Activated naive CD8-positive, alpha-beta T cell (primary cell): ENCODE results near the gene USP35.

Experiments
- H3K27ac Mint-ChIP-seq: one replicate; pipeline ENCODE4 v1.8.0; 2021; ENCODE audit warnings: mixed read lengths
- H3K27me3 Mint-ChIP-seq: one replicate; pipeline ENCODE4 v1.8.0; 2021; ENCODE audit warnings: mixed read lengths
- H3K36me3 Mint-ChIP-seq: one replicate; pipeline ENCODE4 v1.8.0; 2021; ENCODE audit warnings: mixed read lengths
- H3K4me1 Mint-ChIP-seq: one replicate; pipeline ENCODE4 v1.8.0; 2021; ENCODE audit warnings: low read depth, mixed read lengths
- H3K4me3 Mint-ChIP-seq: one replicate; pipeline ENCODE4 v1.8.0; 2021; ENCODE audit warnings: mild to moderate bottlenecking, mixed read lengths
- H3K9me3 Mint-ChIP-seq: one replicate; pipeline ENCODE4 v1.8.0; 2021; ENCODE audit warnings: low read depth, mixed read lengths

USP35 gene

DNA sequence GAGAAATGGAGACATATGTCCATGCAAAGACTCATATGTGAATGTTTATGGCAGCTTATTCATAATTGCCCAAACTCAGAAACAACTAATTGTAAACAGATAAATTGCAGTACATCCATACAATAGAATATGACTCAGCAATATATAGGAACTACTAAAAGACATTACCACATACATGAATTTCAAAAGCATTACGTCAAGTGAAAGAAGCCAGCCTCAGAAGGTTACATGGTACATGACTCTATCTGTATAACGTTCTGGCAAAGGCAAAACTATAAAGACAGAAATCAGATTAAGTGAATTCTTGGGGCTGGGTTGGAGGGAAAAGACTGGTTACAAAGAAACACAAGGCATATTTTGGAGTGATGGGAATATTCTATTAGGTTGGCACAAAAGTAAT is 7.5 kb upstream of the USP35 start:
- H3K9me3 Mint-ChIP-seq, result no peaks in the 10 kb centered on the region
- H3K27ac Mint-ChIP-seq, result no peak overlapping the region
- H3K36me3 Mint-ChIP-seq, result peaks cover 10% of the 10 kb centered on the region
- H3K27me3 Mint-ChIP-seq, result no peaks in the 10 kb centered on the region
- H3K4me3 Mint-ChIP-seq, result no peak overlapping the region
- peaks cover 10% of the 10 kb centered on the region for H3K4me1 Mint-ChIP-seq

DNA sequence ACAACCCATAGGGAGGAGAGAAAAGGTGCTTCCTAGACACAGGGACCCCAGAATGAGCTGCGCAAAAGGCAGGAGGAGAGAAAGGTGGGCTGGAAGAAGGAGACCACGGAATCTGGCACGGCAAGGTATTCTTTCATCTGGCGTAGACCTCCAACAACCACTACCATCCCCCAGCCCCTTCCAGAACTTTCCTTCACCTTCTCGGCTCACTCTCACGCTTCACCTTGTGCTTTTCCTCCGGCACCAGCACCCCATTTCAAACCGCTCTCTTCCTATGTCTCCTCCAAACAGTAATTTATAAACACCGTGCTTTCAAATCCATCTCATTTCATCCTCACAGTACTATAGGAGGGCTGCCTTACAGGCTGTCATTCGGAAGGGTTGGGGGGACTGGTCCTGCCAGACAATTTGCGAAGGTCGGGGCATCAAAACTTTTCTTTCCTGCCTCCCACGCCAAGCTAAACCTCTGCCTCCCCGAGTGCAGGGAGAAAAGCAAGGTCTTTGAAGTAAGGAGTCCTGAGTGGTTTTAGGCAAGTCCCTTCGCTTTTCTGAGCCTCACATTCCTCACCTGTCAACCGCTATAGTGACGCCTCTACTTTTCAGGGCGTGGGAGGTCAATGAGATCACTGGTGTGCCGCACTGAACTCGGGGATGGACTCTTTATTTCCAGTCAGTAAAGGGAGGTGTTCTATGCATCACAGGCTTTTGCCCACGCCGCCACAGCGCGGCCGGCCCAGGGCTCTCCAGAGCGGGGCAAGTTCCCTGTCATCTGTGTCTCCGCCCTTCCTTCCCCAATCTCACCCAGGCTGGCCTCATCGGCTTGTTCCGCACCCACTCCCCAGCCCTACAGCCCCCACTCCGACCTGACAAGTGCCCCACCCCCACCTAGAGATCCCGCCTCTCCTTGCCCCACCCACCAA is 1.1 kb upstream of the USP35 start:
- Mint-ChIP-seq H3K36me3 (peaks cover 2% of the 10 kb centered on the region), H3K27me3 (no peaks in the 10 kb centered on the region), H3K9me3 (no peaks in the 10 kb centered on the region), H3K4me3 (peak overlapping the region; percentile 98), H3K27ac (peak overlapping the region; percentile 98), H3K4me1 (peaks cover 47% of the 10 kb centered on the region)

DNA sequence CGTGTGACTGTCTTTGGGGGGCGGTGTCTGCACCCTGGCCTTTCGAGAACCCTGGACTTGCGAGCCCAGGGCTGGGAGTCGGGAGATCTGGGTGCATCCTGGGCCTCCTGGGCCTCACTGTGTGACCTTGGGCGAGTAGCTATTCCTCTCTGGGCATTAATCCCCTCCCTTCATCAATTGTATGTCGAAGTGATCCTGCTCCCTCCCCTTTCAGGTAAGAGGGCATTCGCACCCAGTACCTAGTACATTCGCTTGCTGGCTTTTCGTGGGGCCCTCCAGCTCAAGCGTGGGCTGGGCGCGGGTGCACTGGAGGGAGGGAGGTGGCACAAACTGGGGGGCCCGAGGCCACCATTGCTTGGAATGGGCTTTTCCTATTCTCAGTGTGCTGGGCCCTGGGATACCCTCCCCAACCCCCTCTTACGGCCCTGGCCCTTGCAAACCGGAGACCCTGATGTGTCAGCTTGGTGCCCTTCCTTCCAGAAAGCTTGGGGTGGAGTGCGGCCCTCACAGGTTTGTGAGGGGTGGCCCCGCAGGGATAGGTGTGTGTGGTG is 530 bp downstream of the USP35 start:
- Mint-ChIP-seq H3K4me1 (peaks cover 59% of the 10 kb centered on the region), H3K27ac (no peak overlapping the region), H3K27me3 (no peaks in the 10 kb centered on the region), H3K36me3 (peaks cover 2% of the 10 kb centered on the region), H3K9me3 (no peaks in the 10 kb centered on the region), H3K4me3 (peak overlapping the region; percentile 98)

DNA sequence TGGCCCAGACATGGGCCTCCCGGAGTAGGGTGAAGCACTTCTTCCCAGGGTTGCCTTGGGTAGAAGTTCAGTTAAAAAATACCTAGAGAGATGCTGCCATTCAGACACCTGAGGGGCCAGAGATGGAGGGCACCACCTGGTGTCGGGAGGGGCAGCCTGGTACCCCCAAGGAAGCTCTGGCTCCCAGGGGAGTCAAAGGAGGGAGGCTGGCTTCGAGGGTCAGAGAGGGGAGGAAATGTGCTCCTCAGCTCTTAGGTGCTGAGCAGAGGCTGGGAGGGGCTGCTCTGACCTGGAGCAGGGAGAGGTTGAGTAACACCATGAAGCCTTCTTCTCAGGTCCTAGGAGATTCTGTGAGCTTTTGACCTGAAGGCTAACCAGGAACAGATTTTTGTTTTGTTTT is 1.1 kb downstream of the USP35 start:
- no peaks in the 10 kb centered on the region for H3K9me3 Mint-ChIP-seq
- H3K4me1 Mint-ChIP-seq, result peaks cover 65% of the 10 kb centered on the region
- H3K27me3 Mint-ChIP-seq, result no peaks in the 10 kb centered on the region
- H3K4me3 Mint-ChIP-seq, result peak overlapping the region; percentile 98
- peaks cover 2% of the 10 kb centered on the region for H3K36me3 Mint-ChIP-seq
- no peak overlapping the region for H3K27ac Mint-ChIP-seq

DNA sequence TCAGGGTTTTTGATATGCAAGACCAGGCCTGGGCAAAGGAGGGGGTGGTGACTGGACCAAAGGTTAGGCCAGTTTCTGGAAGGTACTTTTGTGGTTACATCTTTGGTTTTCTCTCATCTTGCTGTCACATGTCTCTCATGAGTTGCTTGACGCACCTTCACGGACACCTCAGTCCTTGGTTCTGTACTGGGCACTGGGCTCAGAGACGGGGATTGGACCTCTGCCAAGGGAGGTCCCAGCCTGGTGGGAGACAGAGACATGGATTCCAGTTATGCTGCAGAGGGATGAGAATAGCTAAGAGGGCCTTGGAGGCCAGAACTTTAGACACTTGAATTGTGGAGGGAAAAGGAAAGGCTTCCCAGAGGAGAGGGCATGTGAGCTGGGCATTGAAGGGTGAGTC is 1.7 kb downstream of the USP35 start:
- Mint-ChIP-seq H3K4me3 (peak overlapping the region; percentile 98), H3K9me3 (no peaks in the 10 kb centered on the region)

DNA sequence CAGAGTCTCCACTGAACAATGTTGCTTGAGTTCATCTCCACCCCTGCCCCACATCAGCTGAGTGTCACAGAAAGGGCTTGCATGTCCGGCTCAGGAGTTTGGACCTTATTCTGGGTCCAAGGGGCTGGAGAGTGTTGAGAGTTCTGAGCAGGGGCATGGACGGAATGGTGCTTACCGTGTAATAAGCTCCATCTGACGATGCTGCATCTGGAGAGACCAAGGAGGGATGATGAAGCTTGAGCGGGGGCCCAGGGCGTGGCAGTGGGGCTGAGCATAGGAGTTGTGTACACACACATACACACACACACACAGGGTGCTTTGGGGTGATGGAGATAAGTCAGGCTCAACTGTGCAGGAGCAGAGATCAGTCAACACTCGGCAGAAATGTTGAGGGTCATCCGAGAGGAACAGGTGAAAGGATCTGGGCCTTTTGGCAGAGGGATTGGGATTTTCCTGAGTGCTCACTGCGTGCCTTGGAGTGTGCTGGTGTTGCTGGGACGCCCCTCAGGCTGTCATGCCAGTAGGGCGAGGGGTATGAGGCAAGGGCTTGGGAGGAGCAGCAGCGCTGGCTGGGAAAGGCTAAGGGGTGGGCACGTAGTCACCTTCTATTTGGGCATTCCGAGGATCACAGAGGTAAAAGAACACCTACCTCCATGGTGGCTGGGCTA is 2.3 kb downstream of the USP35 start:
- H3K27me3 Mint-ChIP-seq, result no peaks in the 10 kb centered on the region
- H3K36me3 Mint-ChIP-seq, result peaks cover 4% of the 10 kb centered on the region
- H3K9me3 Mint-ChIP-seq, result no peaks in the 10 kb centered on the region
- peak overlapping the region; percentile 58 for H3K27ac Mint-ChIP-seq
- H3K4me3 Mint-ChIP-seq, result peak overlapping the region; percentile 30
- H3K4me1 Mint-ChIP-seq, result peaks cover 62% of the 10 kb centered on the region

More for the DNA sequence above, 1.7 kb downstream of the USP35 start:
- peak overlapping the region; percentile 34 for H3K27ac Mint-ChIP-seq
- H3K4me1 Mint-ChIP-seq, result peaks cover 65% of the 10 kb centered on the region
- H3K27me3 Mint-ChIP-seq, result no peaks in the 10 kb centered on the region
- peaks cover 2% of the 10 kb centered on the region for H3K36me3 Mint-ChIP-seq

DNA sequence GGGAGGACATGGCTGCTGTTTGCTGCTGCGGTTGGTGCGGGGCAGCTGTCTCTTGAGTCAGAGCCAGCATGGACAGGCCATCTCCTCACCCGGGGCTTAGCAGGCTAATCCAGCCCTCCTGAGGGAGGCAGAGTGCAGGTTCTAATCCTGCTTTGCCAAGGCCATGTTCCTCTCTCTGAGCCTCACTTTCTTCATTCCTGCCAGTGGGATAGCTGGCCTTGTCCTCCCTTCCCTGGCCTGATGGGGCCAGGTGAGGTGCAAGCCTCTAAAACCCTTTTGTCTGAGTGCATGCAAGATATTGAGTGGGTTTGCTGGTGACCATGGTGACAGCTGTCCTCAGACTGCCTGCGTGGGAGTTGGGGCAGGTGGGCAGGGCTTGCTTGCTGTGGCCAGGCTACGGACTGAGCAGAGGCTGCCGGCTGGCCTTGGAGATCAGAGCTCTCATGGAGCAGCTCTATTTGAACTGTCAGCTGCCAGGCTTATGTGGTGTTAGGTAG is 3.6 kb downstream of the USP35 start:
- Mint-ChIP-seq H3K27me3 (no peaks in the 10 kb centered on the region), H3K27ac (peak overlapping the region; percentile 41), H3K4me1 (peaks cover 53% of the 10 kb centered on the region), H3K4me3 (no peak overlapping the region), H3K9me3 (no peaks in the 10 kb centered on the region), H3K36me3 (peaks cover 6% of the 10 kb centered on the region)

DNA sequence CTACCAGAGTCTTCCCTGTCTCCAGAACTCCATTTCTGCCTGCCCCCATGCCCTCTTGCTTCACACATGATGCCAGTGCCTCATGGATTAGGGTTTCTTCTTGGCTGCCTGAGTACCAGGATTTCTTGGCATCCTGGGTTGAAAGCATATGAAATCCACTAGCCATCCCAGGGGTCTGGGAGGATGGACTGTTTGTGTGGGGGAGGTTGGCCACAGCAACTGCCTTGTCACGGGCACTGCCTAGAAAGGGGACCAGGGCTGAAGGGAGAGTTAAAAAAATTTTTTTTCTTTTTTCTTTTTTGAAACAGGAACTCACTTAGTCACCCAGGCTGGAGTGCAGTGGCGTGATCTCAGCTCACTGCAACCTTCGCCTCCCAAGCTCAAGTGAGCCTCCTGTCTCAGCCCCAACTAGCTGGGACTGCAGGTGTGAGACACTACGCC is 4.2 kb downstream of the USP35 start:
- Mint-ChIP-seq H3K27me3 (no peaks in the 10 kb centered on the region), H3K4me3 (peak overlapping the region; percentile 51), H3K4me1 (peaks cover 48% of the 10 kb centered on the region), H3K9me3 (no peaks in the 10 kb centered on the region), H3K36me3 (peaks cover 7% of the 10 kb centered on the region), H3K27ac (peak overlapping the region; percentile 41)

DNA sequence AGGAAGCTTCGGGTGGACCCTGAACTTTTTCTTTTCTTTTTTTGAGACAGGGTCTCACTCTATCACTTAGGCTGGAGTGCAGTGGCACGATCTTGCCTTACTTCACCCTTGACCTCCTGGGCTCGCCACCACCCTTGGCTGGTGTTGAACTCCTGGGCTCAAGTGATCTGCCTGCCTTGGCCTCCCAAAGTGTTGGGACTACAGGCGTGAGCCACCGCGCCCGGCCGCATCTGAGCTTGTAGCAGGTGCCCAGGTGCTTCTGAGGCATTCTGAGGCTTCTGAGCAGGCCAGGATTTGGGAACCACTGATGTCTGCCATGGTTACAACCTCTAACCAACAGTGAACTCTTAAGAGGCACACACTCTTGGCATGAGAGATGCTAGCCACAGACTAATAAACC is 5.1 kb downstream of the USP35 start:
- Mint-ChIP-seq H3K4me3 (no peak overlapping the region), H3K36me3 (peaks cover 10% of the 10 kb centered on the region), H3K4me1 (peaks cover 48% of the 10 kb centered on the region), H3K27me3 (no peaks in the 10 kb centered on the region), H3K27ac (no peak overlapping the region), H3K9me3 (no peaks in the 10 kb centered on the region)

DNA sequence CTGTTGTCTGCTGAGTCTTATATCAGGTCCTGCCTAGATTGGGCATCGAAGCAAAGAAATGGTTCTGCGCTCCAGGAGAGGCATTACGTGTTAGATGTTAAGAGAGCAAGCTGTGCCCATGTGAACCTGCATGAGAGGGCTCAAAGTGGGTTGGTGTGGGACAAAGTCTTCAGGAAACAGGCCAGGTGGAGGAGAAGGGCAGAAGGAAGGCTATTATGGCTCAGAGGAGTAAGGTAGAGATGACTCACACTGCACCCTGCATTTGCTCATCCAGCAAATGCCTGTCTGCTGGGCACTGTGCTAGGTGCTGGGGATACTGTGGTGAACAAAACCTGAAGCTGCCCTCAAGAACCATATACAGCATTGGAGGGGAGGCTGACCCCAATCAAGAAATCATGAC is 5.8 kb downstream of the USP35 start:
- no peak overlapping the region for H3K27ac Mint-ChIP-seq
- peaks cover 11% of the 10 kb centered on the region for H3K36me3 Mint-ChIP-seq
- no peak overlapping the region for H3K4me3 Mint-ChIP-seq
- no peaks in the 10 kb centered on the region for H3K9me3 Mint-ChIP-seq
- peaks cover 47% of the 10 kb centered on the region for H3K4me1 Mint-ChIP-seq
- H3K27me3 Mint-ChIP-seq, result no peaks in the 10 kb centered on the region

DNA sequence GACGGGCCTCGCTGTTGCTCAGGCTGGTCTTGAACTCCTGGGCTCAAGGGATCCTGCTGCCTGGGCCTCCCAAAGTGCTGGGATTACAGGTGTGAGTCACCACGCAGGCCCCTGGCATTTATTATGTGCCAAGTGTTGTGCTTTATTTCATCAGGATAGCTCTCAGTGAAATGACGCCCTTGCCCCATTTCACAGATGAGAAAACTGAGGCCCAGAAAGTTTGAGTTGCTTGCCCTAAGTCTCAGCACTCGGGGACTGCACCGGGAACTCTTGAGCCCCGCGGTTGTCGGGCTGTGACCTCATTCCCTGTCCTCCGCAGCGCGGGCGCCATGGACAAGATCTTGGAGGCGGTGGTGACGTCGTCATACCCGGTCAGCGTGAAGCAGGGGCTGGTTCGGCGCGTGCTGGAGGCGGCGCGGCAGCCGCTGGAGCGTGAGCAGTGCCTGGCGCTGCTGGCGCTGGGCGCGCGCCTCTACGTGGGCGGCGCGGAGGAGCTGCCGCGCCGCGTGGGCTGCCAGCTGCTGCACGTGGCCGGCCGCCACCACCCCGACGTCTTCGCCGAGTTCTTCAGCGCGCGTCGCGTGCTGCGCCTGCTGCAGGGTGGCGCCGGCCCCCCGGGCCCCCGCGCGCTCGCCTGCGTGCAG is 7.3 kb downstream of the USP35 start:
- no peak overlapping the region for H3K4me3 Mint-ChIP-seq
- H3K27ac Mint-ChIP-seq, result no peak overlapping the region
- H3K36me3 Mint-ChIP-seq, result peaks cover 10% of the 10 kb centered on the region
- peaks cover 34% of the 10 kb centered on the region for H3K4me1 Mint-ChIP-seq
- no peaks in the 10 kb centered on the region for H3K9me3 Mint-ChIP-seq
- no peaks in the 10 kb centered on the region for H3K27me3 Mint-ChIP-seq

DNA sequence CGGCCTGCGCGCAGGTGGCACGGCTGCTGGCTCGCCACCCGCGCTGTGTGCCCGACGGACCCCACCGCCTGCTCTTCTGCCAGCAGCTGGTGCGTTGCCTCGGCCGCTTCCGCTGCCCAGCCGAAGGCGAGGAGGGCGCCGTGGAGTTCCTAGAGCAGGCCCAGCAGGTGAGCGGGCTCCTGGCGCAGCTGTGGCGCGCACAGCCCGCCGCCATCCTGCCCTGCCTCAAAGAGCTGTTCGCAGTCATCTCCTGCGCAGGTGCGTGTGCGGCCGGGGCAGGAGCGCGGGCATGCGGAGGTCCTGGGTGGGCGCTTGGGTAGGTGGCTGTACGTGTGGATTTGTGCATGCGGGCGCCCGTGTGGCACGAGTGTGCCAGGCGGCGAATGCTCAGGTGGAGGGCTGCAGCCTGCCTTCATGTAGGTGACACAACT is 8.0 kb downstream of the USP35 start:
- no peak overlapping the region for H3K27ac Mint-ChIP-seq
- no peak overlapping the region for H3K4me3 Mint-ChIP-seq
- H3K27me3 Mint-ChIP-seq, result no peaks in the 10 kb centered on the region
- H3K36me3 Mint-ChIP-seq, result peaks cover 12% of the 10 kb centered on the region
- H3K4me1 Mint-ChIP-seq, result peaks cover 35% of the 10 kb centered on the region
- no peaks in the 10 kb centered on the region for H3K9me3 Mint-ChIP-seq

DNA sequence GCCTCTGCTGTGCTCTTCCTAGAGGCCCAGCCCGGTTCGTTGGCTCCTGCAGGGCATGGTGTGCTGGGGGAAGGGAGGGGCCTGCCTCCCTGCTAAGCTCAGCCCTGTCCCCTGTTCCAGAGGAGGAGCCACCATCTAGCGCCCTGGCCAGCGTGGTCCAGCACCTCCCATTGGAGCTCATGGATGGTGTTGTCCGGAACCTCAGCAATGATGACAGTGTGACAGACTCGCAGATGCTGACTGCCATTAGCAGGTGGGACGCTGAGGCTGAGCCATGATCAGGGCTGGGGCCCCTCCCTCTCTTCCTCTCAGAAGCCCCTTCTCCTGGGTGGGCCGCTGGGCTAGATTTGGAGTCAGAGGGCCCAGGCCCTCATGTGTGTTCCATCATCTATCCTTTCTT is 9.1 kb downstream of the USP35 start:
- no peaks in the 10 kb centered on the region for H3K9me3 Mint-ChIP-seq
- H3K27me3 Mint-ChIP-seq, result no peaks in the 10 kb centered on the region
- H3K4me3 Mint-ChIP-seq, result no peak overlapping the region
- no peak overlapping the region for H3K27ac Mint-ChIP-seq
- H3K4me1 Mint-ChIP-seq, result peaks cover 41% of the 10 kb centered on the region
- peaks cover 12% of the 10 kb centered on the region for H3K36me3 Mint-ChIP-seq

DNA sequence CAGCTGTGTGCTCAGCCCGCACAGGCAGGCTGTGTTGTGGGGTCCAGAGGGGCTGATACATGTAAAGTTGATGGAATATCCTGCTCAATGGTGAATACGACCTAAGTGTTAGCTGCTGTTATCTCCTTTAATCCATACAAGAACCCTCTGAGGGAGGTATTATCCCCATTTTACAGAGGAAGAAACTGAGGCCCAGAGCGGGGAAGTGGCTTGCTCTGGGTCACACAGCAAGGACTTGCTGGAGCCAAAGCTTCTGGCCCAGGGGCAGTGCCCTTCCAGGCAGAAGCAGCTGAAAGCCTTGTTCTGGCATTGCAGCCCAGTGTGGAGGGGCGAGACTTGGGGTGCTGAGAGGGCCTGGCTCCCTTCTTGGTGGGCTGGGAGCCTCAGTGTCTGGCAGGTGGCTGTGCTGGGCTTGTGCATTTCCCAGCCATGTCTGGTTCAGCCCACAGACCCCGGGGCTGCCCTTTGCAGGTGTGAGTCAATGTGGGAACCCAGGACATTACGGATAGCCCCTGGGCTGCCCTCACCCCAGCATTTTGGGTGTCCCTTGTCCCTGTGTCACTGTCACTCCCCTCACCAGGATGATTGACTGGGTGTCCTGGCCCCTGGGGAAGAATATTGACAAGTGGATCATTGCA is 10.4 kb downstream of the USP35 start:
- Mint-ChIP-seq H3K9me3 (no peaks in the 10 kb centered on the region), H3K27ac (no peak overlapping the region), H3K4me1 (peaks cover 37% of the 10 kb centered on the region), H3K4me3 (no peak overlapping the region), H3K27me3 (no peaks in the 10 kb centered on the region), H3K36me3 (peaks cover 12% of the 10 kb centered on the region)
